Epithelial cell of prostate (primary cell): Measurements from ENCODE around the gene ARHGEF11.

Experiments used
- DNase-seq: peaks from one replicate; pipeline ENCODE4 v3.0.0-alpha.2; 2011; ENCODE audit warnings: low read depth, low spot score
- H3K27ac ChIP-seq: fragments of 450-650 bp; 2 replicates; pipeline ENCODE4 v1.5.1; 2017; ENCODE audit warnings: mild to moderate bottlenecking

The ARHGEF11 gene

GRCh38 chr1:156959925-156960324, 85.6 kb downstream of the ARHGEF11 start:
- no peak overlapping the region for H3K27ac ChIP-seq

GRCh38 chr1:156959414-156959813, 86.1 kb downstream of the ARHGEF11 start:
- no peak overlapping the region for H3K27ac ChIP-seq
- DNase-seq, result no peak

More at GRCh38 chr1:156959925-156960324, 85.6 kb downstream of the ARHGEF11 start:
- no peak for DNase-seq

GRCh38 chr1:156958247-156958714, 87.3 kb downstream of the ARHGEF11 start:
- no peak overlapping the region for H3K27ac ChIP-seq
- DNase-seq, result no peak

GRCh38 chr1:156957634-156958033, 87.9 kb downstream of the ARHGEF11 start:
- DNase-seq, result peak; percentile 10
- no peak overlapping the region for H3K27ac ChIP-seq

- DNase-seq, result no peak
Measured at GRCh38 chr1:156956333-156956732, 89.2 kb downstream of the ARHGEF11 start.

GRCh38 chr1:156953571-156953970, 92.0 kb downstream of the ARHGEF11 start:
- DNase-seq, result no peak

More at GRCh38 chr1:156956333-156956732, 89.2 kb downstream of the ARHGEF11 start:
- H3K27ac ChIP-seq, result no peak overlapping the region

GRCh38 chr1:156951371-156951770, 94.2 kb downstream of the ARHGEF11 start:
- DNase-seq, result no peak
- H3K27ac ChIP-seq, result no peak overlapping the region

More at GRCh38 chr1:156953571-156953970, 92.0 kb downstream of the ARHGEF11 start:
- H3K27ac ChIP-seq, result no peak overlapping the region

- DNase-seq, result no peak
- no peak overlapping the region for H3K27ac ChIP-seq
Measured at GRCh38 chr1:156949127-156949526, 96.4 kb downstream of the ARHGEF11 start.

GRCh38 chr1:156948708-156949107, 96.8 kb downstream of the ARHGEF11 start:
- no peak overlapping the region for H3K27ac ChIP-seq
- DNase-seq, result no peak

- no peak overlapping the region for H3K27ac ChIP-seq
- no peak for DNase-seq
Measured at GRCh38 chr1:156947818-156948525, 97.6 kb downstream of the ARHGEF11 start.

- DNase-seq, result no peak
- H3K27ac ChIP-seq, result no peak overlapping the region
Measured at GRCh38 chr1:156947127-156947526, 98.4 kb downstream of the ARHGEF11 start.

GRCh38 chr1:156945881-156946661, 99.5 kb downstream of the ARHGEF11 start:
- peak; percentile 51 for DNase-seq

GRCh38 chr1:156944848-156945247, 100.7 kb downstream of the ARHGEF11 start:
- H3K27ac ChIP-seq, result no peak overlapping the region
- no peak for DNase-seq

More at GRCh38 chr1:156945881-156946661, 99.5 kb downstream of the ARHGEF11 start:
- H3K27ac ChIP-seq, result no peak overlapping the region

GRCh38 chr1:156944268-156944667, 101.3 kb downstream of the ARHGEF11 start:
- no peak for DNase-seq
- H3K27ac ChIP-seq, result no peak overlapping the region

- no peak overlapping the region for H3K27ac ChIP-seq
- no peak for DNase-seq
Measured at GRCh38 chr1:156943756-156944155, 101.8 kb downstream of the ARHGEF11 start.

- H3K27ac ChIP-seq, result no peak overlapping the region
- DNase-seq, result no peak
Measured at GRCh38 chr1:156942576-156942975, 103.0 kb downstream of the ARHGEF11 start.

GRCh38 chr1:156942176-156942575, 103.4 kb downstream of the ARHGEF11 start:
- H3K27ac ChIP-seq, result no peak overlapping the region
- DNase-seq, result no peak

GRCh38 chr1:156941675-156942074, 103.9 kb downstream of the ARHGEF11 start:
- H3K27ac ChIP-seq, result no peak overlapping the region
- DNase-seq, result no peak

GRCh38 chr1:156939786-156940334, 105.7 kb downstream of the ARHGEF11 start:
- DNase-seq, result no peak
- no peak overlapping the region for H3K27ac ChIP-seq

GRCh38 chr1:156938813-156939212, 106.7 kb downstream of the ARHGEF11 start:
- H3K27ac ChIP-seq, result no peak overlapping the region
- DNase-seq, result no peak

- no peak overlapping the region for H3K27ac ChIP-seq
- DNase-seq, result no peak
Measured at GRCh38 chr1:156937883-156938282, 107.7 kb downstream of the ARHGEF11 start.
